Measurements from ENCODE around the gene LPXN.

Gene LPXN

GRCh38 chr11:58575377-58576020 is at the start of gene LPXN:
Gene LPXN (minus strand): TSS chr11:58575856. CDS start chr11:58575772, 84 bp downstream.
- DNase-seq = no peak

- no peak for DNase-seq
Observed at GRCh38 chr11:58625086-58625485, 49.4 kb upstream of the LPXN start.

GRCh38 chr11:58622344-58622743 is 46.7 kb upstream of the LPXN start, which contains the start of gene CNTF:
Gene CNTF (plus strand): TSS chr11:58622665. CDS start chr11:58622753, 88 bp downstream.
- no peak for DNase-seq

GRCh38 chr11:58621586-58622262 is 46.1 kb upstream of the LPXN start:
- DNase-seq = no peak

GRCh38 chr11:58617976-58618557 is 42.4 kb upstream of the LPXN start:
- no peak for DNase-seq

DNA sequence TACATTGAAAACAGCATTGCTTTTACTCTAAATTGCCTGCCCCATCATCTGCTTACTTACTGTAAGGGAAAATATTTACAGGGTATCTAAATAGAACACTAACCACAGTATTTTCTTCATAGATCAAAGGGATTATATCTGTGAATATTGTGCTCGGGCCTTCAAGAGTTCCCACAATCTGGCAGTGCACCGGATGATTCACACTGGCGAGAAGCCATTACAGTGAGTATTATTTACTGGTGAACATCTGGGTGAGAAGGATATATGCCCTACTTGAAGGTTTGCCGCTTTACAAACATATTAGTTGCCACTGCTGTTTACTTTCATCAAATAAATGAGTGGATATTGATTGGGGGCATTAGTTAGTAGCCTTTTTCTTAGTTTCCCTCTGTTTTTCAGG is 40.9 kb upstream of the LPXN start:
- DNase-seq = no peak

DNA sequence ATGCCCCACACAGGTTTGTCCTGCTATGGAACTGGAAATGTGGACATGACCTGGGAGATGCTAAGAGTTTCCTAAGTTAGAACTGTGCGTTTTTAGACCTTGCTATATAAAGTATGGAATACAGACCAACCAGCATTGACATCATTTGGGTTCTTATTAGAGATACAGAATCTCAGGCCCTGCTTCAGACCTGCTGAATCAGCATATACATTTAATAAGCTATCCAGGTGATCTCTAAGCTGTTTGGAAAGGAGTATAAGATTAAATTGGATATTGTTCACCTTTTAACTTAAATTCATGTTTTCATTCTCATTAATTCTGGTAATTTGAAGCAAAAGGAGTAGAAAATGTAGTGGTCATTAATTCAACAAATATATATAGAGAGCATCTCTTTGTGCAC is 39.9 kb upstream of the LPXN start:
- no peak for DNase-seq

DNA sequence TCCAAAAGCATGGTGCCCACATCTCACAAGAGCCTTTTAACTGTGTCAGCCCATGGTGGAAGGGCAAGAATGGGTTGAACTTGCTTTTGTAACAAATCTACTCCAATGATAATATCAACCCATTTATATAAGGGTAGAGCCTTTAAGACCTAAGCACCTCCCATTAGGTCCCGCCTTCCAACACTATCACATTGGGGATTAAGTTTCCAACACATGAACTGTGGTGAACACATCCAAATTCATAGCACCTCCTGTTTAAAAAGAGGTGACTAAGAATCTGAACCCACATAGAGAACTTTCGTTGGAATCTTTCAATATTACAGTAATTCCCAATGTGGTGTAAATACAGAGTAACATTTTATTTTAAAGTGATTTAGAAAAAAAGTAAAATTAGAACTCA is 37.6 kb upstream of the LPXN start:
- DNase-seq = no peak

DNA sequence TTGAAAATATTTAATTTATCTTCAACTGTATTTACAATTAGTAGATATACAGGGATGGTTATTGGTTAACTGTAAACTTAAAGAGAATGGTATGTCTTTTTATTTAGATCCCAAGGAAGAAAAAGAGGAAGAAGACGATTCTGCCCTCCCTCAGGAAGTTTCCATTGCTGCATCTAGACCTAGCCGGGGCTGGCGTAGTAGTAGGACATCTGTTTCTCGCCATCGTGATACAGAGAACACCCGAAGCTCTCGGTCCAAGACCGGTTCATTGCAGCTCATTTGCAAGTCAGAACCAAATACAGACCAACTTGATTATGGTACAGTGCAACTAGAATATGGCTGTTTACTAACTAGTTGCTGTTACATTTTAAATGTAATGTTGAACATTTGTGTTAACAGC is 34.1 kb upstream of the LPXN start:
- no peak for DNase-seq

- DNase-seq = no peak
Observed at GRCh38 chr11:58608331-58608730, 32.7 kb upstream of the LPXN start.

- no peak for DNase-seq
Observed at GRCh38 chr11:58606930-58607714, 31.5 kb upstream of the LPXN start.

DNA sequence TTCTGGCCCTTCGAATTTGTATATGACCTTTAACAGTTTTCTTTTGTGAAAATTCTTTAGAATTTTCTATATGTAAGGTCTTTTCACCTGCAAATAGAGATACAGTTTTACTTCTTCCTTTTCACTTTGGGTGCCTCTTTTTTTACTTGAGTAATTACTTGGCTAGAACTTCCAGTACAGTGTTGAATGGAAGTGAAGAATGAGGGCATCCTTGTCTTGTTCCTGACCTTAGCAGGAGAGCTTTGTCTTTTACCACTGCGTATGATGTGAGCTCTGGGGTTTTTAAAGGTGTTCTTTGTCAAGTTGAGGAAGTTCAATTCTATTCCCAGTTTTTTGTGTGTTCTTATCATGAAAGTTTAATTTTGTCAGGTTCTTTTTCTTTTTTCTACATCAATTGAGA is 24.9 kb upstream of the LPXN start:
- DNase-seq = no peak

DNA sequence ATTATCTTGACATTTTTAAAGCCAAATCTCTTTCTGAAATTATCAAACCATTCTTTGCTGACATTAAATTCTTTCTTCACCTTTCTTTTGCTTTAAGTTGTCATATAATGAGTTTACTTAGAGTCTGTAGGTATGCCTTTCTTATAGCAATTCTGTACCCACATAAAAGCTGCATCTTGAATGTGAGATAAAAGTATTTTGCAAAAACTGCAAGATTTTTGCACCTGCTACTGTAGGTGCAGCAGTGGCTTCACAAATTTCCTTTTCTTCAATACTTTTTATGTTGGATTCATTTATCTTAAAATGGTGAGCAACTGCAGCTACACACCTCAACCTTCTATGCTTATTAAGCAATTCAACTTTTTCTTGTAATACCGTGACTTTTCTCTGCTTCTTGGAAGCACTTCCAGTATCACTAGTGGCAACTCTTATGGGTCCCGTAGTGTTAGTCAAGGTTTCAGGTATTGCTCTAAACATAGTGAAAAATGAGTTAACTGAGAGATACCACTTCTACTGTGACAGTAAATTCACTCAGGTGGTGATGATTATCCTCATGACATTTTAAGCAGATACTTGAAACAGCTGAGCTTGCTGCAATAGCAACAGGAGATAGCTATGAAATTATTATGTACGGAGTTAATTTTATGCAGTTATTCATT is 22.0 kb upstream of the LPXN start:
- DNase-seq = no peak

DNA sequence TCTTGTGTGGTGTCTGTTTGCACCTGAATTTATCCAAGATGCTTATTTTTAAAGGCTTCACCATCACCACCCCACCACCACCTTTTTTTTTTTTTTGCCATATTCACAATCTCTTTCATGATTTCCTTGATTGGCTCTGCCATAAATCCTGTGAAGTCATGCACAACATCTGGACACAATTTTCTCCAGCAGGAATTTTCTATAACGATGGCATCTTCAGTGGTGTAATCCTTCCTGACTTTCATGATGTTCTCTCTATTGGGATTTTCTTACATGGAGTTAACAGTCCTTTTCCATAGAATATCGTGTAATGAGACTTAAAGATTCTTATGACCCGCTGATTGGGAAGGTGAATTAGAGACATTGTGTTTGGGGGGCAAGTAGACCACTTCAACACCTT is 21.0 kb upstream of the LPXN start:
- DNase-seq = no peak

GRCh38 chr11:58594826-58595225 is 19.2 kb upstream of the LPXN start:
- DNase-seq = no peak

- peak; percentile 59 for DNase-seq
Observed at GRCh38 chr11:58592760-58593472, 17.3 kb upstream of the LPXN start.

GRCh38 chr11:58591659-58592058 is 16.0 kb upstream of the LPXN start:
- DNase-seq = no peak

- DNase-seq = no peak
Observed at GRCh38 chr11:58586998-58587397, 11.3 kb upstream of the LPXN start.

- DNase-seq = no peak
Observed at GRCh38 chr11:58582437-58582836, 6.8 kb upstream of the LPXN start.

- no peak for DNase-seq
Observed at GRCh38 chr11:58580311-58580710, 4.7 kb upstream of the LPXN start.

DNA sequence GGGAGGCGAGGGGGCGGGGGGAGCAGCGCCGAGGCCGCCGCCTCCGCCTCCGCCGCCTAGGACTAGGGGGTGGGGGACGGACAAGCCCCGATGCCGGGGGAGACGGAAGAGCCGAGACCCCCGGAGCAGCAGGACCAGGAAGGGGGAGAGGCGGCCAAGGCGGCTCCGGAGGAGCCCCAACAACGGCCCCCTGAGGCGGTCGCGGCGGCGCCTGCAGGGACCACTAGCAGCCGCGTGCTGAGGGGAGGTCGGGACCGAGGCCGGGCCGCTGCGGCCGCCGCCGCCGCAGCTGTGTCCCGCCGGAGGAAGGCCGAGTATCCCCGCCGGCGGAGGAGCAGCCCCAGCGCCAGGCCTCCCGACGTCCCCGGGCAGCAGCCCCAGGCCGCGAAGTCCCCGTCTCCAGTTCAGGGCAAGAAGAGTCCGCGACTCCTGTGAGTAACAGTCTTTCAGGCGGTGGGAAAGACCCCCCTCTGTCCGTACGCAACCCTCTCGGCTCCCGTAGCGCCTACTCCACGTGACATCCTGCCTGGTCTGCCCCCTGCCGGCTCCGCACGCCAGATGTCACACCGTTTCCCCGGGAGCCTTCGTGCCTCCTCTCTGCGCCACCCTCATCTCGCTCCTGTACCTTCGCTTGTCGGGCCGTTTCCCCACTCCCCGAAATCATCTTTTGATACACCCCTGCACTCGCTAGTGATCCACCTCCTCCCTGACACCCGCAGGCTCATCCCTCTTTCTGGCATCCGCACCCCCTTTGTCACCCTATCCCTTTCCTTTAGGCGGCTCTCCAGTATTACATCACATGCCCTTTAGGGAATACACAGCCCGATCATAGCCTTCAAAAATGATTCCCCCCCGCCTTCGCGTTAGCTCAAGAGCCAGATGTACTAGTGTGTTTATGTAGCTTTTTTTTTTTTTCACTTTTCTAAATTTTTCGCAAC is 3.8 kb upstream of the LPXN start:
- peak; percentile 83 for DNase-seq

Measured in NCI-H1436 (cell line).